GM10847 (cell line): Measurements from ENCODE around the gene CCDC61.

Source experiments
- POLR2A ChIP-seq: IDR thresholded peaks from 2 replicates; pipeline ENCODE4 v1.6.1; 2011; ENCODE audit not compliant: insufficient read length; ENCODE audit errors: extremely low read depth

CCDC61 gene

GRCh38 chr19:46042252-46042883 lies 47.1 kb downstream of the CCDC61 start:
- no peak for TF ChIP-seq POLR2A

DNA sequence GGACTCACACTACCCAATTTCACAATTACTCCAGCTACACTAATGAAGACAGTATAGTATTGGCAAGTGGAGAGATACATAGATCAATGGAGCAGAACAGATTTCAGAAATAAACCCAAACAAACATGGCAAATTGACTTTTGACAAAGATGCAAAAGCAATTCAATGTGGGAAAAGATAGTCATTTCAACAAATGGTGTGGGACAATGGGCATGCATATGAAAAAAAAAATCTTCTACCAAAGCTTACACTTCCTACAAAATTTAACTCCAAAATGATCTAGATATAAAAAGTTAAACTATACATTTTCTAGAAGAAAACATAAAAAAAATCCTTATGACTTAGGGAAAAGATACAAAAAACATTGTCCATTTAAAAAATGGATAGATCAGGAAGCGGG lies 48.3 kb downstream of the CCDC61 start:
- TF ChIP-seq POLR2A, result no peak

DNA sequence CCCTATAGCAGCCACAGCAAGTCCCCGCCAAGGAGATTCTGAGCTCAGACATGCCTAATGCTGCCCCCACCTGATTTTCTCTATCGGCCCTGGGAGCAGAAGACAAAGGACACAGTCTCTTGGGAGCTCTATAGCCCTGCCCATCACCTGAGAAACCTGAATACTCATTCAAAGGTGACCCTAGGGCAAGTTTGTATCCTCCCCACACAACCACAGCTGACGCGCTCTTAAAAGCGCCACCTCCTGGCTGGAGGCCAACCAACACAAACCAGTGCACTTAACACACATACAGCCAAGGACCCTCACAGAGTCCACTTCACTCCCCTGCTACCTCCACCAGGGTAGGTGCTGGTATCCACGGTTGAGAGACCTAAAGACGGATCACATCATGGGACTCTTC lies 54.3 kb downstream of the CCDC61 start:
- TF ChIP-seq POLR2A, result no peak

GRCh38 chr19:46052896-46053295 lies 57.6 kb downstream of the CCDC61 start:
- no peak for TF ChIP-seq POLR2A

DNA sequence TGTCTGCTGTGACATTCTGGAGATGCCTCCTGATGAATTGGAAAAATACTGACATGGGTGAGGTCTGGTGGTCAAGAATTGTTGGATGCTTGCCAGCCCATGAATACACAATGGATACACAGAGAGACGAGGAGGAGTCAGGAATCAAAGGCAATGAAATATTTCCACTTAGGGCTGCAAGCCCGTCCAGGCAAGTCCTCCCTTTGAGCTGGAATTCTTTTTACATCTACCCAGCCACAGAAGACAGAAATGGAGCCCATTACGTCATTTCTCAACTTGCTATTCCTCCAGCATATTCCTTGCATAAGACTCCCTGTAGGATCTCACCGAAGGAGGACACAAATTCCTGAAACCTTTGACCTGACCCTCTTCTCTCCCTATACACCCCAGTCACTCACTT lies 61.3 kb downstream of the CCDC61 start:
- TF ChIP-seq POLR2A, result no peak

DNA sequence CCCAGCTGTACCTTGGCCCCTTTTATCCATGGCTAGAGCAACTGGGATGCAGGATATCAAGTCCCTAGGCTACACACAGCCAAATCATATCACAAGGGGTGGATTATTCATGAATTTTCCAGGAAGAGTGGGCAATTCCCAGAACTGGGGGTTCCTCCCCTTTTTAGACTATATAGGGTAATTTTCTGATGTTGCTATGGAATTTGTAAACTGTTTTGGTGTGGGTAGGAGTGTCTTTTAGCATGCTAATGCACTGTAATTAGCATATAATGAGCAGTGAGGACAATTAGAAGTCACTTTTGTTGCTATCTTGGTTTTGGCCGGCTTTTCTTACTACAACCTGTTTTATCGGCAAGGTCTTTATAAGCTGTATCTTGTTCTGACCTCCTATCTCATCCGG lies 63.5 kb downstream of the CCDC61 start:
- TF ChIP-seq POLR2A, result no peak

- no peak for TF ChIP-seq POLR2A
Observed at GRCh38 chr19:46060012-46060411, 64.7 kb downstream of the CCDC61 start.

- TF ChIP-seq POLR2A, result no peak
Observed at GRCh38 chr19:46063201-46063600, 67.9 kb downstream of the CCDC61 start.

DNA sequence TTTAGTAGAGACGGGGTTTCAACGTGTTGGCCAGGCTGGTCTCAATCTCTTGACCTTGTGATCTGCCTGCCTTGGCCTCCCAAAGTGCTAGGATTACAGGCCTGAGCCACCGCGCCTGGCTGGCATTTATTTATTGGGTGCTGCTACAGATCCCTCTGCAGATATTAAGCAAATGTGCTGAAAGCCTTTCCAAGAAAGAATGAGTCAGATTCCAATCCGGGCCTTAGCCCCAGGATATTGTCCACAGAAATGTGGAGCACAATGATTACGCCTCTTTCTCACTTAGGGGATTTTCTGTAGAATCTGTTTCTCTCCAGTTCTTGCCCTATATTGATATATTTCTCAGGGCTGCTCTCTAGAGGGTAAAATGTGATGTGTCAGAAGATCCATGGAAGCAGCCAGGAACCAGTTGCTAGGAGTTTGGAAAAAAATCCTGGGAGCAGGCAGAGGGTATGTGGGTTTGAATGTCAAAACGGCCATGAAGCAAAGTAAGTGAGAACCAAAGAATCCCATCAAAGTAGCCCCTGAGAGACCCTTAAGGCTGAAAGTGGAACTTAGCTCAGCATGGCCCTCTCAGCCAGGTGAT lies 70.3 kb downstream of the CCDC61 start:
- no peak for TF ChIP-seq POLR2A

GRCh38 chr19:46066471-46066870 lies 71.2 kb downstream of the CCDC61 start:
- TF ChIP-seq POLR2A, result no peak

DNA sequence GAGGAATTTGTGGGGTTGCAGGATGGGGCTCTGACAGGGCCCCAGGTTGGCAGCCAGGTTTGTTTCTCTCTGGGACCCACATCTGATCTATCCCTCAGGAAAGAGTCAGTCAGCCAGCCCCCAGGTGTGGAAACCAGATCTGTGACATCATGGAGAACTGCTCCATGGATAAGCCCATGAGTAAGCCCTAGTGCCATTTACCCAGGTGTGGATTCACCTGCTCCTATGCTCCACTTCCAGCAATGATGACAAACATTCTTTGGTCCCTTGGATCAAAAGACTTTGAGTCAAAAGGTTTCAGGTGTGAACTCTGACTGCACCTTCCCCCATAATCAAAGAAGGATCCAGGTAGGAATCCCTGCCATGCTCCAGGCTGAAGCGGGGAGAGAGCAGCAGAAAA lies 72.4 kb downstream of the CCDC61 start:
- no peak for TF ChIP-seq POLR2A
